BJ (cell line): ENCODE results near the gene NEK7. TPM values are rescaled to one million over a fixed set of nuclear protein-coding genes. Genes with fewer than 3 reads are reported as not detected.

Experiments used
- CTCF ChIA-PET: fragments of 350-600 bp; formaldehyde crosslinking; extraction: SDS; loops from one replicate; lab custom pipeline; 2021; ENCODE audit warnings: antibody characterized with exemption, inconsistent platforms; lab: Yijun Ruan, JAX
- POLR2A ChIA-PET: fragments of 300-600 bp; sonication (Branson Sonifier 250); formaldehyde crosslinking; extraction: SDS; loops from one replicate; lab custom pipeline; 2021; ENCODE audit warnings: antibody characterized with exemption; lab: Charles Lee
- DNase-seq: peaks from one replicate; pipeline ENCODE4 v3.0.0-alpha.2; 2011; ENCODE audit warnings: low read depth
- H3K27me3 ChIP-seq: 2 replicates; pipeline ENCODE4 v1.6.0; 2011; ENCODE audit warnings: low read length; ENCODE audit not compliant: control insufficient read depth, insufficient read depth
- H3K36me3 ChIP-seq: 2 replicates; pipeline ENCODE4 v1.5.1; 2011; ENCODE audit warnings: low read length; ENCODE audit not compliant: control insufficient read depth, insufficient read depth
- H3K4me3 ChIP-seq: 2 replicates; pipeline ENCODE4 v1.5.1; 2011; ENCODE audit warnings: low read depth, mild to moderate bottlenecking, control low read depth, low read length
- CTCF ChIP-seq: IDR thresholded peaks from 2 replicates; pipeline ENCODE4 v1.5.1; 2011; ENCODE audit warnings: low read depth, mild to moderate bottlenecking, control low read depth, inconsistent platforms, low read length, moderate library complexity; ENCODE audit not compliant: insufficient read depth
- polyA plus RNA-seq: library from polyadenylated mRNA; depleted of rRNA; stranded (reverse); fragments of >200 nt; gene quantifications from 2 replicates; pipeline ENCODE4 v1.2.3, GENCODE V29; 2011

Gene NEK7
- polyA plus RNA-seq, 1 experiment = 428 TPM

GRCh38 chr1:198116069-198116468 lies 40.7 kb upstream of the NEK7 start:
- Histone ChIP-seq H3K27me3 (no peaks in the 10 kb centered on the region), H3K36me3 (no peaks in the 10 kb centered on the region), H3K4me3 (no peak overlapping the region)
- ChIA-PET CTCF (interaction anchor here (1.7 to 2.6 kb wide), 3 partner anchors 11 to 40 kb away, joined by 4 to 11 read pairs (median 5); partner anchors contain the start of gene NEK7), POLR2A (no interaction called here)
- DNase-seq = no peak
- TF ChIP-seq CTCF = no peak

- POLR2A ChIA-PET = no interaction called here
- no peak for DNase-seq
- H3K27me3 ChIP-seq = no peaks in the 10 kb centered on the region
- H3K36me3 ChIP-seq = no peaks in the 10 kb centered on the region
- H3K4me3 ChIP-seq = no peak overlapping the region
- no peak for TF ChIP-seq CTCF
- CTCF ChIA-PET = interaction anchor here (0.7 to 2.6 kb wide), 4 partner anchors 11 to 39 kb away, joined by 3 to 11 read pairs (median 4); partner anchors contain the start of gene NEK7
These were observed 40.3 kb upstream of the NEK7 start for GRCh38 chr1:198116469-198116868.

- H3K36me3 ChIP-seq = no peaks in the 10 kb centered on the region
- ChIA-PET POLR2A (interaction anchor here (0.6 to 0.8 kb wide), 2 partner anchors 554 to 555 kb away, joined by 3 read pairs; no protein-coding TSS in a partner anchor), CTCF (interaction anchor here (0.7 to 2.6 kb wide), 4 partner anchors 12 to 38 kb away, joined by 3 to 11 read pairs (median 4); partner anchors contain the start of gene NEK7)
- no peak for DNase-seq
- no peak overlapping the region for H3K4me3 ChIP-seq
- no peaks in the 10 kb centered on the region for H3K27me3 ChIP-seq
- no peak for TF ChIP-seq CTCF
These were observed 39.5 kb upstream of the NEK7 start for GRCh38 chr1:198117267-198117666.

- H3K27me3 ChIP-seq = no peaks in the 10 kb centered on the region
- H3K4me3 ChIP-seq = no peak overlapping the region
- DNase-seq = peak; percentile 85
- ChIA-PET POLR2A (interaction anchor here (0.6 to 0.8 kb wide), 3 partner anchors 69 to 1128 kb away, joined by 3 read pairs; no protein-coding TSS in a partner anchor), CTCF (interaction anchor here (2.6 kb wide), 1 partner anchor 38 kb away, joined by 11 read pairs; the partner anchor contains the start of gene NEK7)
- H3K36me3 ChIP-seq = no peaks in the 10 kb centered on the region
- TF ChIP-seq CTCF = no peak
These were observed 38.7 kb upstream of the NEK7 start for GRCh38 chr1:198118134-198118533.

- DNase-seq = no peak
- CTCF ChIA-PET = interaction anchor here (2.6 kb wide), 1 partner anchor 36 kb away, joined by 7 read pairs; no protein-coding TSS in a partner anchor
- no peaks in the 10 kb centered on the region for H3K27me3 ChIP-seq
- POLR2A ChIA-PET = no interaction called here
- no peak overlapping the region for H3K4me3 ChIP-seq
- TF ChIP-seq CTCF = no peak
- no peaks in the 10 kb centered on the region for H3K36me3 ChIP-seq
These were observed 36.9 kb upstream of the NEK7 start for GRCh38 chr1:198119906-198120305.
